Measurements from ENCODE around the gene LMX1A. TPM values are rescaled to one million over a fixed set of nuclear protein-coding genes. Genes with fewer than 3 reads are reported as not detected.

Gene LMX1A
- total RNA-seq, 1 donor from 2014 or later: not detected

GRCh38 chr1:165328136-165328535, 28.4 kb downstream of the LMX1A start:
- no peaks in the 10 kb centered on the region for H3K9me3 ChIP-seq

GRCh38 chr1:165327538-165327937, 29.0 kb downstream of the LMX1A start:
- intact Hi-C loops (cut with DNase I): no loop called here
- no peak overlapping the region for H3K27ac ChIP-seq
- no peaks in the 10 kb centered on the region for H3K4me1 ChIP-seq
- H3K27me3 ChIP-seq: no peaks in the 10 kb centered on the region
- H3K36me3 ChIP-seq: no peaks in the 10 kb centered on the region
- H3K4me3 ChIP-seq: no peak overlapping the region
- TF ChIP-seq POLR2AphosphoS5 (IDR thresholded peaks at IDR 0.05; ENCODE audit: insufficient read depth in 1 of 2, low read depth in 1 of 2) (no peak), CTCF (IDR thresholded peaks at IDR 0.05) (no peak), POLR2A (IDR thresholded peaks at IDR 0.05) (no peak)
- no peaks in the 10 kb centered on the region for H3K9me3 ChIP-seq
- no peak for DNase-seq (ENCODE audit: extremely low spot score in 2 of 2)

More at GRCh38 chr1:165328136-165328535, 28.4 kb downstream of the LMX1A start:
- DNase-seq (ENCODE audit: extremely low spot score in 2 of 2): no peak
- TF ChIP-seq POLR2AphosphoS5 (IDR thresholded peaks at IDR 0.05; ENCODE audit: insufficient read depth in 1 of 2, low read depth in 1 of 2): no peak
- TF ChIP-seq POLR2A (IDR thresholded peaks at IDR 0.05): no peak
- no peak for TF ChIP-seq CTCF (IDR thresholded peaks at IDR 0.05)
- no peaks in the 10 kb centered on the region for H3K4me1 ChIP-seq
- H3K36me3 ChIP-seq: no peaks in the 10 kb centered on the region
- intact Hi-C loops (cut with DNase I): no loop called here
- H3K27ac ChIP-seq: no peak overlapping the region
- H3K27me3 ChIP-seq: no peaks in the 10 kb centered on the region
- no peak overlapping the region for H3K4me3 ChIP-seq

GRCh38 chr1:165325460-165326203, 30.9 kb downstream of the LMX1A start:
- no peak for TF ChIP-seq CTCF (IDR thresholded peaks at IDR 0.05)
- no peak for TF ChIP-seq POLR2A (IDR thresholded peaks at IDR 0.05)
- no peak for TF ChIP-seq POLR2AphosphoS5 (IDR thresholded peaks at IDR 0.05; ENCODE audit: insufficient read depth in 1 of 2, low read depth in 1 of 2)
- Histone ChIP-seq H3K27me3 (no peaks in the 10 kb centered on the region), H3K4me1 (no peaks in the 10 kb centered on the region), H3K27ac (no peak overlapping the region), H3K9me3 (no peaks in the 10 kb centered on the region), H3K4me3 (no peak overlapping the region), H3K36me3 (no peaks in the 10 kb centered on the region)
- no peak for DNase-seq (ENCODE audit: extremely low spot score in 2 of 2)
- intact Hi-C loops (cut with DNase I): no loop called here

- intact Hi-C loops (cut with DNase I): no loop called here
- TF ChIP-seq POLR2AphosphoS5 (IDR thresholded peaks at IDR 0.05; ENCODE audit: insufficient read depth in 1 of 2, low read depth in 1 of 2): no peak
- TF ChIP-seq POLR2A (IDR thresholded peaks at IDR 0.05): no peak
- TF ChIP-seq CTCF (IDR thresholded peaks at IDR 0.05): no peak
- H3K4me1 ChIP-seq: no peaks in the 10 kb centered on the region
- no peak for DNase-seq (ENCODE audit: extremely low spot score in 2 of 2)
- H3K36me3 ChIP-seq: no peaks in the 10 kb centered on the region
- H3K4me3 ChIP-seq: no peak overlapping the region
- H3K27ac ChIP-seq: no peak overlapping the region
- H3K9me3 ChIP-seq: no peaks in the 10 kb centered on the region
- H3K27me3 ChIP-seq: no peaks in the 10 kb centered on the region
Observed at GRCh38 chr1:165324050-165324449, 32.5 kb downstream of the LMX1A start.

GRCh38 chr1:165317612-165318011, 38.9 kb downstream of the LMX1A start:
- no peaks in the 10 kb centered on the region for H3K27me3 ChIP-seq
- TF ChIP-seq POLR2A (IDR thresholded peaks at IDR 0.05) (no peak), POLR2AphosphoS5 (IDR thresholded peaks at IDR 0.05; ENCODE audit: insufficient read depth in 1 of 2, low read depth in 1 of 2) (no peak), CTCF (IDR thresholded peaks at IDR 0.05) (no peak)
- no peak overlapping the region for H3K4me3 ChIP-seq
- no peaks in the 10 kb centered on the region for H3K9me3 ChIP-seq
- H3K4me1 ChIP-seq: no peaks in the 10 kb centered on the region
- H3K27ac ChIP-seq: no peak overlapping the region
- no peaks in the 10 kb centered on the region for H3K36me3 ChIP-seq
- DNase-seq (ENCODE audit: extremely low spot score in 2 of 2): no peak
- intact Hi-C loops (cut with DNase I): no loop called here
